Spleen (tissue), 7 donors: ENCODE results near the gene JAKMIP1.

ENCODE experiments used
- CTCF ChIP-seq, 11 experiments: fragments of 200-600 bp in 7 of 11; fragments of 450-650 bp in 4 of 11; sonication (generic) in 4 of 11; IDR thresholded peaks in 8 of 11; conservative IDR thresholded peaks in 3 of 11; 1 replicate in 7 of 11; 2 replicates in 4 of 11; pipeline versions ENCODE4 v1.4.0 to v1.8.0; 2016 to 2021; ENCODE audit warnings: antibody characterized with exemption in 11 of 11, inconsistent platforms in 4 of 11, mild to moderate bottlenecking in 1 of 11
- POLR2A ChIP-seq, 3 donors: fragments of 450-650 bp; IDR thresholded peaks; one replicate each; pipeline ENCODE4 v1.5.1; 2017; ENCODE audit warnings: antibody characterized with exemption in 3 of 3, mild to moderate bottlenecking in 1 of 3
- POLR2AphosphoS5 ChIP-seq, 3 donors: sonication (generic); formaldehyde crosslinking; IDR thresholded peaks; one replicate each; pipeline ENCODE4 v1.5.1; 2017; ENCODE audit warnings: antibody characterized with exemption in 3 of 3
- donor health status: DM: no; HTN: no; CAD: no; lungs with moderate emphysema.
- donor health status: DM: no; HTN: no; CAD: no.
- donor health status: DM: no; HTN: no; CAD: no.

- no peak for TF ChIP-seq POLR2A (IDR thresholded peaks at IDR 0.05)
- no peak for TF ChIP-seq CTCF (IDR thresholded peaks at IDR 0.05 in 8 of 11, conservative IDR thresholded peaks at IDR 0.05 in 3 of 11)
- no peak for TF ChIP-seq POLR2AphosphoS5 (IDR thresholded peaks at IDR 0.05)
These were observed 56.7 kb downstream of the JAKMIP1 start for GRCh38 chr4:6143603-6144181.
